ENCODE data around the gene PPP1R3F. TPM values are rescaled to one million over a fixed set of nuclear protein-coding genes. Genes with fewer than 3 reads are reported as not detected.
"Not testable (repeated sequence)": the region's sequence is repeated elsewhere in the genome, so short reads cannot be mapped to it uniquely, and the experiment has no call there.

Gene PPP1R3F
- polyA plus RNA-seq, 2 of the 4 experiments (the other 2 are of a cell fraction), result 3.0 to 5.2 TPM

DNA sequence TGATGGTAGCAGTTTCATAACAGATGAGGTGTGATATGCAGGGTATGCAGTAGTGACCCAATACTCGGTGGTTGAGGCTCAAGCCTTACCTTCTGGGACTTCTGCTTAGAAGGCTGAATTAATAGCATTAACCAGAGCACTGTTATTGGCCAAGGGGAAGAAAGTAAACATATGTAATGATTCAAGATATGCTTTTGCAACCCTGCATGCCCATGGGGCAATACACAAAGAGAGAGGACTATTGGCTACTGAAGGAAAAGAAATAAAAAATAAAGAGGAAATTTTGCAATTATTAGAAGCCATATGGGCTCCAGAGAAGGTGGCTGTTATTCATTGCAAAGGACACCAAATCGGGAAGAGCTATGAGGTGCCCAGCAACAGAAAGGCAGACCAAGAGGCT lies 42.6 kb downstream of the PPP1R3F start (continued):
- TF ChIP-seq, protein P1, sequence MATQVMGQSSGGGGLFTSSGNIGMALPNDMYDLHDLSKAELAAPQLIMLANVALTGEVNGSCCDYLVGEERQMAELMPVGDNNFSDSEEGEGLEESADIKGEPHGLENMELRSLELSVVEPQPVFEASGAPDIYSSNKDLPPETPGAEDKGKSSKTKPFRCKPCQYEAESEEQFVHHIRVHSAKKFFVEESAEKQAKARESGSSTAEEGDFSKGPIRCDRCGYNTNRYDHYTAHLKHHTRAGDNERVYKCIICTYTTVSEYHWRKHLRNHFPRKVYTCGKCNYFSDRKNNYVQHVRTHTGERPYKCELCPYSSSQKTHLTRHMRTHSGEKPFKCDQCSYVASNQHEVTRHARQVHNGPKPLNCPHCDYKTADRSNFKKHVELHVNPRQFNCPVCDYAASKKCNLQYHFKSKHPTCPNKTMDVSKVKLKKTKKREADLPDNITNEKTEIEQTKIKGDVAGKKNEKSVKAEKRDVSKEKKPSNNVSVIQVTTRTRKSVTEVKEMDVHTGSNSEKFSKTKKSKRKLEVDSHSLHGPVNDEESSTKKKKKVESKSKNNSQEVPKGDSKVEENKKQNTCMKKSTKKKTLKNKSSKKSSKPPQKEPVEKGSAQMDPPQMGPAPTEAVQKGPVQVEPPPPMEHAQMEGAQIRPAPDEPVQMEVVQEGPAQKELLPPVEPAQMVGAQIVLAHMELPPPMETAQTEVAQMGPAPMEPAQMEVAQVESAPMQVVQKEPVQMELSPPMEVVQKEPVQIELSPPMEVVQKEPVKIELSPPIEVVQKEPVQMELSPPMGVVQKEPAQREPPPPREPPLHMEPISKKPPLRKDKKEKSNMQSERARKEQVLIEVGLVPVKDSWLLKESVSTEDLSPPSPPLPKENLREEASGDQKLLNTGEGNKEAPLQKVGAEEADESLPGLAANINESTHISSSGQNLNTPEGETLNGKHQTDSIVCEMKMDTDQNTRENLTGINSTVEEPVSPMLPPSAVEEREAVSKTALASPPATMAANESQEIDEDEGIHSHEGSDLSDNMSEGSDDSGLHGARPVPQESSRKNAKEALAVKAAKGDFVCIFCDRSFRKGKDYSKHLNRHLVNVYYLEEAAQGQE (IDR thresholded peaks at IDR 0.05), result no peak
- TF ChIP-seq CHD4 (IDR thresholded peaks at IDR 0.05; ENCODE audit: borderline replicate concordance) (no peak), FOSB (CRISPR knock-in tag; IDR thresholded peaks at IDR 0.05) (no peak), RNF2 (IDR thresholded peaks at IDR 0.05; ENCODE audit: borderline replicate concordance, low read depth) (no peak), GATA3 (IDR thresholded peaks at IDR 0.05; ENCODE audit: borderline replicate concordance) (no peak), RARB (CRISPR knock-in tag; IDR thresholded peaks at IDR 0.05) (no peak), MAFK (IDR thresholded peaks at IDR 0.05; ENCODE audit: partially characterized antibody) (no peak), MAZ (IDR thresholded peaks at IDR 0.05; ENCODE audit: borderline replicate concordance, low read depth, low read length) (no peak), ZSCAN20 (CRISPR knock-in tag; IDR thresholded peaks at IDR 0.05) (no peak)

DNA sequence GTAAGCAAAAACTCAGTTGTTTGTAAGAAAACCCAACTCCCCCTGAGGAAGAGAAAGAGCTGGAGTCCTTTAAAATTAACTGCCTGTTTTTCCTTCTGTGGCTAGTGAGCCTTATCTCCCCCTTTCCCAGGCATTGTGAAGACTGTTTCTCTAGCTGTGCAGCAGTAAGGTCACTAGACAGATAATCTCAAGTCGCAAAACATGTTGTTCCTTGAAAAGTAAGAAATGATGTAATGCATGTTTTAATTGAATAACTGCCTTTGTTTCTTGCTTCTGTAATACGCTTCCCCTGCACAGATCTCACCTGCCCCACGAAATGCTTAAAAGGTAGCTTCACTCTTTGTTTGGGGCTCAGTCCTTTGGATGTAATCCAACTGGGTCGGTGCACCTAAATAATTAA lies 46.5 kb downstream of the PPP1R3F start:
- H3K4me3 ChIP-seq, result no peak overlapping the region
- no peak overlapping the region for H3K27ac ChIP-seq
- FAIRE-seq, result peak; percentile 7
- no peak for ATAC-seq
- POLR2A ChIA-PET, result no interaction called here
- TF ChIP-seq, protein P2, sequence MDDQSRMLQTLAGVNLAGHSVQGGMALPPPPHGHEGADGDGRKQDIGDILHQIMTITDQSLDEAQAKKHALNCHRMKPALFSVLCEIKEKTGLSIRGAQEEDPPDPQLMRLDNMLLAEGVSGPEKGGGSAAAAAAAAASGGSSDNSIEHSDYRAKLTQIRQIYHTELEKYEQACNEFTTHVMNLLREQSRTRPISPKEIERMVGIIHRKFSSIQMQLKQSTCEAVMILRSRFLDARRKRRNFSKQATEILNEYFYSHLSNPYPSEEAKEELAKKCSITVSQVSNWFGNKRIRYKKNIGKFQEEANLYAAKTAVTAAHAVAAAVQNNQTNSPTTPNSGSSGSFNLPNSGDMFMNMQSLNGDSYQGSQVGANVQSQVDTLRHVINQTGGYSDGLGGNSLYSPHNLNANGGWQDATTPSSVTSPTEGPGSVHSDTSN (IDR thresholded peaks at IDR 0.05), result no peak
- TF ChIP-seq SMC3 (IDR thresholded peaks at IDR 0.05) (no peak), HOXA7 (CRISPR knock-in tag; IDR thresholded peaks at IDR 0.05) (no peak), POLR2AphosphoS2 (conservative IDR thresholded peaks at IDR 0.05; ENCODE audit: low read length) (no peak), HOXB5 (CRISPR knock-in tag; IDR thresholded peaks at IDR 0.05) (no peak), CEBPB (IDR thresholded peaks at IDR 0.05) (no peak), ZC3H11A (IDR thresholded peaks at IDR 0.05) (no peak), CHD4 (IDR thresholded peaks at IDR 0.05; ENCODE audit: borderline replicate concordance) (no peak)
- TF ChIP-seq, protein P3, sequence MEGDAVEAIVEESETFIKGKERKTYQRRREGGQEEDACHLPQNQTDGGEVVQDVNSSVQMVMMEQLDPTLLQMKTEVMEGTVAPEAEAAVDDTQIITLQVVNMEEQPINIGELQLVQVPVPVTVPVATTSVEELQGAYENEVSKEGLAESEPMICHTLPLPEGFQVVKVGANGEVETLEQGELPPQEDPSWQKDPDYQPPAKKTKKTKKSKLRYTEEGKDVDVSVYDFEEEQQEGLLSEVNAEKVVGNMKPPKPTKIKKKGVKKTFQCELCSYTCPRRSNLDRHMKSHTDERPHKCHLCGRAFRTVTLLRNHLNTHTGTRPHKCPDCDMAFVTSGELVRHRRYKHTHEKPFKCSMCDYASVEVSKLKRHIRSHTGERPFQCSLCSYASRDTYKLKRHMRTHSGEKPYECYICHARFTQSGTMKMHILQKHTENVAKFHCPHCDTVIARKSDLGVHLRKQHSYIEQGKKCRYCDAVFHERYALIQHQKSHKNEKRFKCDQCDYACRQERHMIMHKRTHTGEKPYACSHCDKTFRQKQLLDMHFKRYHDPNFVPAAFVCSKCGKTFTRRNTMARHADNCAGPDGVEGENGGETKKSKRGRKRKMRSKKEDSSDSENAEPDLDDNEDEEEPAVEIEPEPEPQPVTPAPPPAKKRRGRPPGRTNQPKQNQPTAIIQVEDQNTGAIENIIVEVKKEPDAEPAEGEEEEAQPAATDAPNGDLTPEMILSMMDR (IDR thresholded peaks at IDR 0.05), result no peak
- TF ChIP-seq, protein P1 (IDR thresholded peaks at IDR 0.05), result no peak
- TF ChIP-seq, protein P4, sequence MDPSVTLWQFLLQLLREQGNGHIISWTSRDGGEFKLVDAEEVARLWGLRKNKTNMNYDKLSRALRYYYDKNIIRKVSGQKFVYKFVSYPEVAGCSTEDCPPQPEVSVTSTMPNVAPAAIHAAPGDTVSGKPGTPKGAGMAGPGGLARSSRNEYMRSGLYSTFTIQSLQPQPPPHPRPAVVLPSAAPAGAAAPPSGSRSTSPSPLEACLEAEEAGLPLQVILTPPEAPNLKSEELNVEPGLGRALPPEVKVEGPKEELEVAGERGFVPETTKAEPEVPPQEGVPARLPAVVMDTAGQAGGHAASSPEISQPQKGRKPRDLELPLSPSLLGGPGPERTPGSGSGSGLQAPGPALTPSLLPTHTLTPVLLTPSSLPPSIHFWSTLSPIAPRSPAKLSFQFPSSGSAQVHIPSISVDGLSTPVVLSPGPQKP (IDR thresholded peaks at IDR 0.05; ENCODE audit: low read depth, low read length), result no peak
- TF ChIP-seq, protein P5, sequence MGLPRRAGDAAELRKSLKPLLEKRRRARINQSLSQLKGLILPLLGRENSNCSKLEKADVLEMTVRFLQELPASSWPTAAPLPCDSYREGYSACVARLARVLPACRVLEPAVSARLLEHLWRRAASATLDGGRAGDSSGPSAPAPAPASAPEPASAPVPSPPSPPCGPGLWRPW (IDR thresholded peaks at IDR 0.05), result no peak
- WGBS (ENCODE audit: missing lambda C conversion rate), result 28% methylated on average over 4 of the region's 4 CpGs
- DNase-seq (ENCODE audit: low read depth in 1 of 2, low spot score in 1 of 2), result no peak
- H3K9me3 ChIP-seq, result no peaks in the 10 kb centered on the region
- CTCF ChIA-PET, result no interaction called here
- H3K4me1 ChIP-seq, result no peaks in the 10 kb centered on the region
- no peak overlapping the region for H3K4me2 ChIP-seq

DNA sequence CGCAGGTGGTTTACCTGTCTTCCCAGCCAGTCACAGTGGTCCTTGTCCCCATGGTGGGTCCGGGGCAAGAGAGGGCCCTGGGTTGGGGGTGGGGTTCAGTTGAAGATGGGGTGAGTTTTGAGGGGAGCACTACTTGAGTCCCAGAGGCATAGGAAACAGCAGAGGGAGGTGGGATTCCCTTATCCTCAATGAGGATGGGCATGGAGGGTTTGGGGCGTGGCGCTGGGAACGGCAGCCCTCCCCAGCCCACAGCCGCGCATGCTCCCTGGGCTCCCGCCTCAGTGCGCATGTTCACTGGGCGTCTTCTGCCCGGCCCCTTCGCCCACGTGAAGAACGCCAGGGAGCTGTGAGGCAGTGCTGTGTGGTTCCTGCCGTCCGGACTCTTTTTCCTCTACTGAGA lies 52.1 kb downstream of the PPP1R3F start, which contains the start of gene GAGE12J:
TSS of gene GAGE12J (plus strand) at position 301 of the 400 bp plus-strand sequence. CDS start 1,157 bp downstream, outside the sequence.
- H3K4me2 ChIP-seq; FAIRE-seq; POLR2A ChIA-PET; H3K4me1 ChIP-seq; H3K9me3 ChIP-seq; H3K27ac ChIP-seq; DNase-seq (ENCODE audit: low read depth in 1 of 2, low spot score in 1 of 2); CTCF ChIA-PET; ATAC-seq; H3K4me3 ChIP-seq: not testable (repeated sequence)
- no CpG with 5 or more reads among the region's 16 CpGs for WGBS (ENCODE audit: missing lambda C conversion rate)

DNA sequence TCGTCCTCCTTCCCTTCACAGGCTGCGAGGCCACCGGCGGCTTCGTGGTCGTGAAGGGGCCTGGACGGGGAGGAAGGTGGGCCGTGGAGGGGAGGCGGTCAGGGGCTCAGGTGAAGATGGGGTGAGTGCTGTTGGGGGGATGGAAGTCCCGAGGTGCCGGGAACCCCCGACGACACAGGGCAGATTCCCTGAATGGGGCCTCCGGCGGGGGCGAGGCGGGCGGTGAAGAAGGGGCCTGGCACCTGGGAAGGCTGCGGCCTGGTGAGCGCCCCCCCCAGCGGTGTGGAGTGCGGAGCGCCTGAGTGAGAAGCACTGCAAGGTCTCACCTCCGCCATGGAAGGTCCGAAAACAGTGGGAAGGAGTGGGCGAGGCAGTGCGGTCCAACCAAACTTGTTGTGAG lies 52.7 kb downstream of the PPP1R3F start:
- not testable (repeated sequence) for FAIRE-seq

More for the DNA sequence above, 52.7 kb downstream of the PPP1R3F start:
- H3K9me3 ChIP-seq; H3K4me3 ChIP-seq; POLR2A ChIA-PET; ATAC-seq; CTCF ChIA-PET; DNase-seq (ENCODE audit: low read depth in 1 of 2, low spot score in 1 of 2); H3K4me1 ChIP-seq; H3K27ac ChIP-seq; H3K4me2 ChIP-seq: not testable (repeated sequence)
- WGBS (ENCODE audit: missing lambda C conversion rate), result no CpG with 5 or more reads among the region's 27 CpGs
